ENCODE measurements around the gene PLXDC2.
A peak's percentile ranks its signal among the peaks of the same experiment; 100 is the strongest.

PLXDC2 gene

GRCh38 chr10:19915816-19916215, 99.6 kb downstream of the PLXDC2 start:
- no peak for DNase-seq

GRCh38 chr10:19917751-19918478, 101.7 kb downstream of the PLXDC2 start:
- DNase-seq: no peak

GRCh38 chr10:19918794-19919193, 102.6 kb downstream of the PLXDC2 start:
- DNase-seq: no peak

- DNase-seq: no peak
Measured at GRCh38 chr10:19919671-19920070, 103.4 kb downstream of the PLXDC2 start.

DNA sequence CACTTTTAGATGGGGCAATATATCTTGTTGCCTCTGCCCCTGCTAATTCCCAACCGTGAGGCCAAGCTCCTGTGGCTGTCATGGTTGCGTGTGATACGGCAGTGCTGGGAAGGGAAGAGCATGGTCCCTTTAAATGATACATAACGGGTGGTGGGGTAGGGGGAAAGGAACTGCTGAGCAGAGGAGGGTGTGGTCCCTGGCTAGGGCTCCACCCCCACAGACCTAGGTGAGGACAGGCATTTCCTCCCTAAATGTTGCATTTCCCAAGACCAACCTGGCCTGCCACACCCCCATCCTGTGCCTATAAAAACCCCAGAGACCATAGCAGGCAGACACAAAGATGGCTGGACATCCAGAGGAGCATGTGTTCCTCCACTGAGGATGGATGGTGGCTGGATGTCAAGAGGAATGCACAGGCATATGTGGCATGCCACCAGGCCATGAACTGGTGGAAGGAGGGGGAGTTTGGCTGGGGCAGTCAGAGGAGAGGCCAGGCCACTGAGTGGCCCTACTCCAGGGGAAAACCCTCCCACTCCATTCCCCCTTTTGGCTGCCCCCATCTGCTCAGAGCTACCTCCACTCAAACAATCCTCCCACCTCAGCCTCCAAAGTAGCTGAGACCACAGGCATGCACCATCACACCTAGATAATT, 104.0 kb downstream of the PLXDC2 start:
- no peak for DNase-seq

- no peak for DNase-seq
Measured at GRCh38 chr10:19921300-19922140, 105.3 kb downstream of the PLXDC2 start.

DNA sequence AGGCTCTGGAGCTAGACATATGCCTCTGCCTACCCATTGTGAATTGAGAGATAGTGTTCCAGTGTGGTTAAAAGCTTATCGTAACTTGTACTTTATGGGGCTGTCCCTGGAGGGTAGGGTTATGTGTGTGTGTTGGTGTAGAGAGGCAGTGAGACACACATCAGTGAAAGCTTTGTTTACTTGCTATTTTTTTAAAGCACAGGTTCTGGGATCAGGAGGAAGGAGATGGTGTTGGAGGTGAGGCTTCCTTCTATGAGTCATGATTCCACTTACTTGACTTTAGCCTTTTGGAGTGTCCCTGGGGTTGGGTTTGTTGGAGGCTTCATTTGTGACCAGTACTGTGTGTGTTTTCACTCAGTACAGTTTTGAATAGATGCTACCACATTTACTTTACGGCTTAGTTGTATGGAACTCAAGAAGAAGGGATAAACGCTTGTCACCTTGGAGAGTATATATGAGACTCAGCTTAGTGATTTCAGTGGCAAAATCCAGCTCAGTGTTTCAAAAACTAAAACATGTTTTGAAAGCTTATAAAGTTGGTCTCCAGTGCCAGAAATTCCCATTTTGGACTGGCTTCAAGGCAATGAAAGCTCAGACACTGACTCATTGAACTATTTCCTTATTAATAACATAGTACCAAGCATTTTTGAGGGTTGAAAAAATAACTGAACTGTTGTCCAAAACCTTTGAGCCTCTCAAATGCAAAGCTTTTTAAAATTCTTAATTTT, 106.2 kb downstream of the PLXDC2 start:
- DNase-seq: no peak

GRCh38 chr10:19925064-19925463, 108.8 kb downstream of the PLXDC2 start:
- DNase-seq: no peak

DNA sequence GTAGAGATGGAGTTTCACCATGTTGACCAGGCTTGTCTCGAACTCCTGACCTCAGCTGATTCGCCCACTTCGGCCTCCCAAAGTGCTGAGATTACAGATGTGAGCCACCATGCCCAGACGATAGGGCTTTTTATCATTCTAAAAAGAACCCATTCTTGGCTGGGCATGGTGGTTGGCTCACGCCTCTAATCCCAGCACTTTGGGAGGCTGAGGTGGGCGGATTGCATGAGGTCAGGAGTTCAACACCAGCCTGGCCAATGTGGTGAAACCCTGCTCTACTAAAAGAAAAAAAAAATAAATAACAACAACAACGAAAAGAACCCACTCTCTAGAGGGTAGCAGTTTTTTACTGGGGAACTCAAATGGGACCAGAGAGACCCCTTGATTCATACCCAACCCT, 112.7 kb downstream of the PLXDC2 start:
- no peak for DNase-seq

- no peak for DNase-seq
Measured at GRCh38 chr10:19929506-19930140, 113.4 kb downstream of the PLXDC2 start.

GRCh38 chr10:19930936-19931893, 115.0 kb downstream of the PLXDC2 start:
- DNase-seq: no peak

DNA sequence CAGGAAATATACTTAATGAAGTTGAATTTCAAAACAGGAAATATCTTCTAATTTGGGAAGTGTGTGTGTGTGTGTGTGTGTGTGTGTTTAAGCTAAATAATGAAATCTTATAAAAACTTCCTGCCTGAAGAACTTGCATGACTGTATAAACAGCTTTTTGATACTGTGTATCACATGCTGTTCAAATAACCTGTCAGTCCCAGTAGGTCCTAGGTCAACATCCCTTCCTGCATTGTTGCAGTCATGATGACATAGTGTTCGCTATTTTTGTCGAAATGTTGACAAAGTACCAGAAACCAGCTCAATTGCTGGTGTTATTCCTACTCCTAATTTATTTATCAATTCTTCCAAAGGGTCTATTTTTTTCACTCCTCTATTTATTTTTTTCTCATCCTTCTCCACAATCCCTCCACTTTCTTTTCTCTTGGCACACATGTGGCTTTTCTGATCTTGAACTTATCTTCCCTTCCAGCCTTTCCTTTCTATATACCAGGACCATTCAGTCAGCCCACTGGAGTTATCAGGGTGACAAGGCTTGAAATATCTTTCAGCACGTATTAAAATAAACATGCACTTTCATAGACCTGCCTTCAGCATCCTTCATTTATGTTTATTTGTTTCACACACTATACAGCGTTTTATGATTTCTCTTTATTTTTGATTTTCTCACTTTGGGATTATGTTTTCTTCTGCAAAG, 115.8 kb downstream of the PLXDC2 start:
- DNase-seq: no peak

GRCh38 chr10:19932806-19933371, 116.7 kb downstream of the PLXDC2 start:
- no peak for DNase-seq

GRCh38 chr10:19933772-19934171, 117.5 kb downstream of the PLXDC2 start:
- DNase-seq: no peak

DNA sequence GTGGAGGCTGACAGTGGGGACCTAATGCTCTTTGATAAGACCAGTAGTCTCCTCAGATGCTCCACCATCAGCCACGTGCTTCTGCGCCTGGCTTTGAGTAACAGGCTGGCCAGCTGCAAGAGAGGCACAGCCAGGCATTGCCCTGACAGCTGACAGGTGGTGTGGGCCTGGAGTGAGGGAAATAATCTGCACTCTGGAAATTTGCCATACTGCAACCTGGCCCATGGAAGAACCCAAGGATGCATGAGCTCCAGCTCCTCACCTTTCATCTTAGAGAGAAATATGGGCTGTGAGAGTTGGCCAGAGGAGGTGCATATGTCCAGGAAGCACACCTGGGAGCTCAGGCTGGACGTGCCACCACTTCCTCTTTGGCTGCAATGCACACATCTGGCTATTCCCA, 118.9 kb downstream of the PLXDC2 start:
- no peak for DNase-seq

DNA sequence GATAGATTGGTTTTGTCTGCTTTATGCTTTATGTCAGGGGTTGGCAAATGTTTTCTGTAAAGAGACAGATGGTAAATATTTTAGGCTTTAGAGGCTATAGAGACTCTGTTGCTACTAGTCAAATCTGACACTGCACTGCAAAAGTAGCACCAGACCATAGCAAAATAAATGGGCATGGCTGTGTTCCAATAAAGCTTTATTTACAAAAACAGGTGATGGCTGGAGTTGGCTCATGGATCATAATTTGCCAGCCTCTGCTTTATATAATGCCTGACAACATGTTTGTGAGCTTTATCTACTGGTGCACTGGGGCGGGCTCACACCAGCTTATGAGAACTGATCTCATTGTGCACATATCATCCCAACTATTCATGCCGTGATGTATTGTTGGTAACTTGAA, 120.1 kb downstream of the PLXDC2 start:
- no peak for DNase-seq

- DNase-seq: no peak
Measured at GRCh38 chr10:19937989-19938388, 121.8 kb downstream of the PLXDC2 start.

GRCh38 chr10:19941206-19941880, 125.1 kb downstream of the PLXDC2 start:
- no peak for DNase-seq

DNA sequence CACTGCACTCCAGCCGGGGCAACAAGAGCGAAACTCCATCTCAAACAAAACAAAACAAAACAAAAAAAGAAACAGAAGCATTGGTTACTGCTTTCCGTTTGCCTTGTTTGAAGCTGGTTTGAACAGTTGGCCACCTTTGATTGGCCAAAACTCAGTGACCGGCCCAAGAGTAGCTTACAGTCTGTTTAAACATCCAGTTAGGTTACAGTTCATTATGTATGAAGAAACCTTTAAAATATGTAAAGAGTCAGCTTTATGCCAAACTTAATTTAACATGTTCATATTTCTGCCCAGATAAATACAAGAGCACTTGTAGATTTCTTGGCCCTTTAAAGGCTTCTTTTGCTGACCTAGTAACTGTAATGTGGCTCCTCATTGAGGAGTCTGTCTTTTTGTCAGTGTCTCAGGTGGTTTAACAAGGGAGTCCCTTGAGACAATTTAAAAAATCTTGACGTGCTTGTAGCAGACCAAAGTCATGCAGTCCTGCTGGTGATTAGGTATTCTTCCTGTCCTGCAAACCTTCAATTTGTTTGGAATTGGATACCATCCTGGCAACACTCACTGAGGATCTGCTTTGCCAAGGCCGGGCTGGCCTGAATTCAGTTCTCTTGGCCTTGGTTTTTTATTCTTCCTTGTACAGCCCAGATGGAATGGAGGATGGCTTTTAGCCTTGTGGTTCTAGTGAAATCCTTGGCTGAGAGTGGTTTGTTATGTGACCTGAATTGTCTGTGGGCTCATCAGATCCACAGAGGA, 128.9 kb downstream of the PLXDC2 start:
- peak; percentile 41 for DNase-seq

Measured in midbrain (tissue), 1 donor.